Nephron progenitor cell (in vitro differentiated cells): ENCODE data around the gene ARID3B.
"Not testable (repeated sequence)": the region's sequence is repeated elsewhere in the genome, so short reads cannot be mapped to it uniquely, and the experiment has no call there.

ENCODE experiments used
- DNase-seq: peaks from one replicate; pipeline ENCODE4 v3.0.0; 2021
- H3K27ac Mint-ChIP-seq: 2 replicates; pipeline ENCODE4 v1.8.0; 2021; ENCODE audit warnings: mild to moderate bottlenecking, moderate library complexity, mixed read lengths
- H3K27me3 Mint-ChIP-seq: 2 replicates; pipeline ENCODE4 v1.8.0; 2021; ENCODE audit warnings: mild to moderate bottlenecking, low read depth, mixed read lengths; ENCODE audit not compliant: poor library complexity
- H3K36me3 Mint-ChIP-seq: 2 replicates; pipeline ENCODE4 v1.8.0; 2021; ENCODE audit warnings: low read depth, mixed read lengths
- H3K4me1 Mint-ChIP-seq: 2 replicates; pipeline ENCODE4 v1.8.0; 2021; ENCODE audit warnings: mixed read lengths
- H3K4me3 Mint-ChIP-seq: 2 replicates; pipeline ENCODE4 v1.8.0; 2021; ENCODE audit warnings: mild to moderate bottlenecking, moderate library complexity, mixed read lengths
- H3K9me3 Mint-ChIP-seq: 2 replicates; pipeline ENCODE4 v1.8.0; 2021; ENCODE audit warnings: mild to moderate bottlenecking, moderate library complexity, mixed read lengths
- TF ChIP-seq, protein P1 (sequence below): fragments of 200-600 bp; sonication (generic); IDR thresholded peaks from 2 replicates; pipeline ENCODE4 v1.5.0; 2021; ENCODE audit warnings: antibody characterized with exemption

Gene ARID3B

GRCh38 chr15:74589826-74590225 lies 48.8 kb downstream of the ARID3B start:
- Mint-ChIP-seq H3K27me3 (no peaks in the 10 kb centered on the region), H3K4me3 (peak overlapping the region; percentile 20), H3K36me3 (peaks cover 77% of the 10 kb centered on the region), H3K4me1 (peaks cover 64% of the 10 kb centered on the region), H3K27ac (peak overlapping the region; percentile 84), H3K9me3 (no peaks in the 10 kb centered on the region)
- TF ChIP-seq, protein P1, sequence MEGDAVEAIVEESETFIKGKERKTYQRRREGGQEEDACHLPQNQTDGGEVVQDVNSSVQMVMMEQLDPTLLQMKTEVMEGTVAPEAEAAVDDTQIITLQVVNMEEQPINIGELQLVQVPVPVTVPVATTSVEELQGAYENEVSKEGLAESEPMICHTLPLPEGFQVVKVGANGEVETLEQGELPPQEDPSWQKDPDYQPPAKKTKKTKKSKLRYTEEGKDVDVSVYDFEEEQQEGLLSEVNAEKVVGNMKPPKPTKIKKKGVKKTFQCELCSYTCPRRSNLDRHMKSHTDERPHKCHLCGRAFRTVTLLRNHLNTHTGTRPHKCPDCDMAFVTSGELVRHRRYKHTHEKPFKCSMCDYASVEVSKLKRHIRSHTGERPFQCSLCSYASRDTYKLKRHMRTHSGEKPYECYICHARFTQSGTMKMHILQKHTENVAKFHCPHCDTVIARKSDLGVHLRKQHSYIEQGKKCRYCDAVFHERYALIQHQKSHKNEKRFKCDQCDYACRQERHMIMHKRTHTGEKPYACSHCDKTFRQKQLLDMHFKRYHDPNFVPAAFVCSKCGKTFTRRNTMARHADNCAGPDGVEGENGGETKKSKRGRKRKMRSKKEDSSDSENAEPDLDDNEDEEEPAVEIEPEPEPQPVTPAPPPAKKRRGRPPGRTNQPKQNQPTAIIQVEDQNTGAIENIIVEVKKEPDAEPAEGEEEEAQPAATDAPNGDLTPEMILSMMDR, result no peak
- no peak for DNase-seq

DNA sequence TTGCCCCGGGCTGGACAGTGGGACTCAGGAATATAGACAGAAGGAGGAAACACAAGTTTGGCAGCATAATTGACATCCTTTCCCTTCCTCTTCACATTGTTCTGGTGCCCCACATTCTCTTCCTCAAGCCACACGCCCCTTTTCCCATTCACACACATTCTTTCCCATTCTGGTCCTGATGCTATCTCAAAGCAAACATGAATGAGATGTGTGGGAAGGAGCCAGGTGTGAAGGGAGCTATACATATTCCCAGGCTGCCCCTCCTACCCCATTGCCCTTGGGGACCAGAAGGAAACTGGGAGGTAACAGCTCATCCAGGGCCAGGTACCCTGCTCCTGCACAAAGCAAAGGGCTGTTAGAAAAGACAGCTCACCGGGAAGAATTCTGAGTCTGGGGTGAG lies 51.2 kb downstream of the ARID3B start:
- peaks cover 72% of the 10 kb centered on the region for H3K36me3 Mint-ChIP-seq
- H3K4me1 Mint-ChIP-seq, result peaks cover 57% of the 10 kb centered on the region

DNA sequence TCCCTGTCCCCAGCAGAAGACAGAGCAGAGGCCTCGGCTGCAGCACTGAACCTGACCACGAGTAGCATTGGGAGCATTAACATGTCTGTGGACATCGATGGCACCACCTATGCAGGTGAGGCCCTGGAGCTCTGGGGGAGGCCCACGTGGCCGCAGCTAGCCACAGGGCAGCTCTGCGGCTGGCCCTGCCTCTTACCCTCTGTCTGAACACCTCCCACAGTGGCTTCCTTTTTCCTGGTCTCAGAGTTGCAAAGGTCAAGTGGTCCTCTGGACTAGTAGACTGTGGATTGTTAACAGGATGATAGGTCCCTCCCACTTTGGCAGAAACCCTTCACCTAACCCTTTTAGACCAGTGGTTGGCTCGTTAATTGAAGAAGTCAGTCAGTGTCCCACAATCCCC lies 52.1 kb downstream of the ARID3B start:
- DNase-seq, result no peak
- Mint-ChIP-seq H3K27me3 (no peaks in the 10 kb centered on the region), H3K9me3 (no peaks in the 10 kb centered on the region), H3K36me3 (peaks cover 70% of the 10 kb centered on the region), H3K27ac (no peak overlapping the region), H3K4me3 (no peak overlapping the region), H3K4me1 (peaks cover 57% of the 10 kb centered on the region)
- TF ChIP-seq, protein P1, result no peak

More for the DNA sequence above, 51.2 kb downstream of the ARID3B start:
- Mint-ChIP-seq H3K27me3 (no peaks in the 10 kb centered on the region), H3K27ac (no peak overlapping the region), H3K4me3 (no peak overlapping the region), H3K9me3 (no peaks in the 10 kb centered on the region)
- TF ChIP-seq, protein P1, result no peak
- DNase-seq, result no peak

DNA sequence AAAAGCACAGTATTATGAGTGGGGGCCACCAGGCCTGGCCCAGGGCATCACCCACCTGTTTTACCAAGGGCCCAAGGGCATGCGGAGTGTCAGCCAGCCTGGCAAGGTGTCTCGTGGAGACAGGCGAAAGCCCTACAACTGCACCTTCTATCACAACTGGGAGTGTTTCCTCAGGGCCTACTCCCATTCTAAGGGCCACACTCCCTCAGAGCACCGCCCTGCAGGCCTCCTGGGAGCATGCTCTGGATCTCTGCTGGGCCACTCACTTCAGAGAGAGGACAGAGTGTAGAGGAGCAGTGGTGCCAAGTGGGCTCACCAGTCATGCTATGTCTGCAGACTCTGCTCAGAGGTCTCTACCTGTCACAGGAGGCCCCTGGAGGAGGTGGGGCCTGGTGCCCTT lies 53.4 kb downstream of the ARID3B start:
- TF ChIP-seq, protein P1, result no peak

GRCh38 chr15:74595271-74595670 lies 54.3 kb downstream of the ARID3B start:
- Mint-ChIP-seq H3K27ac (peak overlapping the region; percentile 51), H3K4me3 (peak overlapping the region; percentile 45), H3K4me1 (peaks cover 46% of the 10 kb centered on the region), H3K36me3 (peaks cover 68% of the 10 kb centered on the region), H3K9me3 (no peaks in the 10 kb centered on the region), H3K27me3 (peaks cover 5% of the 10 kb centered on the region)
- DNase-seq, result no peak
- TF ChIP-seq, protein P1, result no peak

More for the DNA sequence above, 53.4 kb downstream of the ARID3B start:
- Mint-ChIP-seq H3K27ac (no peak overlapping the region), H3K4me3 (no peak overlapping the region), H3K27me3 (peaks cover 5% of the 10 kb centered on the region), H3K4me1 (peaks cover 54% of the 10 kb centered on the region), H3K36me3 (peaks cover 76% of the 10 kb centered on the region), H3K9me3 (no peaks in the 10 kb centered on the region)
- DNase-seq, result no peak

DNA sequence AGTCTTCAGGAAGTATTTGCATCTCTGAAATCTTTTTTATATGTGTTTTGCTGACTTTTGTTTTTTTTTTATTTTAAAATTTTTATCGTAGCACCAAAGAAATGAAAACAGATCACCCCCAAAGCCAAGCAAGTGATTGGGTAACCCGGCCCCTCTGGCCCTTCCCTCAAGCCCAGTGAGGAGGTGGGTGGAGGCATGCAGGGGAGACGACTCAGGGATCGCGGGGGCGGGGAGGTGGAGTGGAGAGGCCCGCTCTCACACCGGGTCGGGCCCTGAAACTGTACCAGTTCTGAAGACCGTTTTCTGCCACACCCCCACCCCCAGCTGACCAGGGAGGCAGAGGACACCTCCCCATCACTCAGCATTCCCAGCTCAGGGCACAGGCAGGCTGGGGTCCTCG lies 55.7 kb downstream of the ARID3B start:
- H3K9me3 Mint-ChIP-seq, H3K27me3 Mint-ChIP-seq, H3K4me3 Mint-ChIP-seq, DNase-seq: not testable (repeated sequence)
- peak overlapping the region; percentile 91 for H3K27ac Mint-ChIP-seq
- peaks cover 39% of the 10 kb centered on the region for H3K4me1 Mint-ChIP-seq
- peaks cover 55% of the 10 kb centered on the region for H3K36me3 Mint-ChIP-seq

- DNase-seq, H3K4me3 Mint-ChIP-seq, H3K27ac Mint-ChIP-seq, H3K9me3 Mint-ChIP-seq, H3K27me3 Mint-ChIP-seq: not testable (repeated sequence)
- H3K36me3 Mint-ChIP-seq, result peaks cover 50% of the 10 kb centered on the region
- H3K4me1 Mint-ChIP-seq, result peaks cover 42% of the 10 kb centered on the region
These were observed 56.2 kb downstream of the ARID3B start for GRCh38 chr15:74597146-74597705.
